NCI-H2107 (cell line): Measurements from ENCODE around the gene SH3BP1.
"Not testable (repeated sequence)": the region's sequence is repeated elsewhere in the genome, so short reads cannot be mapped to it uniquely, and the experiment has no call there.

ENCODE experiments used
- DNase-seq: peaks from one replicate; lab custom pipeline; 2025; lab: John Stamatoyannopoulos, UW

Gene SH3BP1

GRCh38 chr22:37633625-37634416 is 5.6 kb upstream of the SH3BP1 start:
- DNase-seq: no peak

GRCh38 chr22:37634417-37634924 is 5.0 kb upstream of the SH3BP1 start:
- DNase-seq: no peak

- no peak for DNase-seq
These were observed 4.3 kb upstream of the SH3BP1 start for GRCh38 chr22:37635157-37635556.

GRCh38 chr22:37636186-37636948 is 3.1 kb upstream of the SH3BP1 start:
- DNase-seq: no peak

GRCh38 chr22:37636949-37637273 is 2.6 kb upstream of the SH3BP1 start:
- no peak for DNase-seq

- no peak for DNase-seq
These were observed 939 bp upstream of the SH3BP1 start for GRCh38 chr22:37638391-37639069.

GRCh38 chr22:37639771-37640590 is 512 bp downstream of the SH3BP1 start:
- DNase-seq: no peak

- DNase-seq: no peak
These were observed 1.4 kb downstream of the SH3BP1 start for GRCh38 chr22:37640591-37641560.

GRCh38 chr22:37641561-37641949 is 2.1 kb downstream of the SH3BP1 start:
- DNase-seq: no peak

GRCh38 chr22:37643225-37643847 is 3.9 kb downstream of the SH3BP1 start:
- no peak for DNase-seq

- no peak for DNase-seq
These were observed 7.8 kb downstream of the SH3BP1 start for GRCh38 chr22:37647317-37647716.

- DNase-seq: no peak
These were observed 8.5 kb downstream of the SH3BP1 start for GRCh38 chr22:37647928-37648327.

GRCh38 chr22:37650463-37651136 is 11.1 kb downstream of the SH3BP1 start:
- DNase-seq: no peak

- no peak for DNase-seq
These were observed 15.2 kb downstream of the SH3BP1 start for GRCh38 chr22:37654563-37655251.

GRCh38 chr22:37655252-37655563 is 15.7 kb downstream of the SH3BP1 start:
- DNase-seq: no peak

GRCh38 chr22:37656583-37656982 is 17.1 kb downstream of the SH3BP1 start:
- not testable (repeated sequence) for DNase-seq

GRCh38 chr22:37657590-37658132 is 18.2 kb downstream of the SH3BP1 start:
- no peak for DNase-seq

- peak; percentile 94 for DNase-seq
These were observed 18.9 kb downstream of the SH3BP1 start, which contains the start of gene PDXP for GRCh38 chr22:37658133-37659065. TSS of gene PDXP (plus strand) at chr22:37658723. CDS start at chr22:37658783, 60 bp downstream.
